NOMO-1 treated with dmso at 0.1 percent for 144 hours (cell line): ENCODE measurements around the gene CADPS.

Experiments used
- DNase-seq: peaks from one replicate; lab custom pipeline; 2025; ENCODE audit not compliant: unreplicated experiment; lab: John Stamatoyannopoulos, UW

The CADPS gene

DNA sequence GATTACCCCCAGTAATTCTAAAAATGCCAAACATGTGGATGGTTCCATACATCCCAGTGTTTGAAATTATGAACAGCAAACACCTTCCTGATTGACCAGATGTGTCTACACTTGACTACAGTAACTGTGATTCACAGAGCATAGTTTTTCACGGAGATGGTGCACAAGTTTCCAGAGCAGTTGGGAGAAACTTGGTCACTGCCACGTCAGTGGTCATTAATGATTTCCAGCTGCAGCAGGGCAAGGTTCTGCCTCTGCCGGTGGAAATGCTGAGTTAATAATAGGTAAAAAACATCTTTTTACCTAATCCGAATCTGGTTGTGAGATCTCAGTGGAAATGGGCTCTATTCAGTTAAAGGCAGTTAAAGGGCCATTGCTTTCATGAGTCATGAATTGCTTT is 347.7 kb downstream of the CADPS start:
- no peak for DNase-seq

- no peak for DNase-seq
Measured at GRCh38 chr3:62525281-62525680, 349.9 kb downstream of the CADPS start.

DNA sequence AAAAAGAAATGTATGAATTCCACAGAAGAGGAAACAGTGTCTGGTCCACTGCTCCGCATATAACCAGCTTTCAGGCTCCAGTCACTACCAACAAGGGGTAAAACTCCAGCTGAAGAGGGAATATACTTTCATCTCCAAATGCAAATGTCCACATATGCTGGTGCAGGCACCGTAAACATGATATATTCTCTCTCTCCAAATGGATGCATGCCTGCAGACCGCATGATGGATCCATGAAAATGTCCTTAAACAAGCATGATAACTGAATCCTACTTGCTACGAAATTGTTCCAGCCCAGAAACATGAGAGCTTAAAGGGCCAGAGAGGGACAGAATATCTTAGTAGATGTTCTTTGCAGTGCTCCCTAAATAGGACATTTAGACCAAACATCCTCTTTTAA is 351.5 kb downstream of the CADPS start:
- DNase-seq: no peak

DNA sequence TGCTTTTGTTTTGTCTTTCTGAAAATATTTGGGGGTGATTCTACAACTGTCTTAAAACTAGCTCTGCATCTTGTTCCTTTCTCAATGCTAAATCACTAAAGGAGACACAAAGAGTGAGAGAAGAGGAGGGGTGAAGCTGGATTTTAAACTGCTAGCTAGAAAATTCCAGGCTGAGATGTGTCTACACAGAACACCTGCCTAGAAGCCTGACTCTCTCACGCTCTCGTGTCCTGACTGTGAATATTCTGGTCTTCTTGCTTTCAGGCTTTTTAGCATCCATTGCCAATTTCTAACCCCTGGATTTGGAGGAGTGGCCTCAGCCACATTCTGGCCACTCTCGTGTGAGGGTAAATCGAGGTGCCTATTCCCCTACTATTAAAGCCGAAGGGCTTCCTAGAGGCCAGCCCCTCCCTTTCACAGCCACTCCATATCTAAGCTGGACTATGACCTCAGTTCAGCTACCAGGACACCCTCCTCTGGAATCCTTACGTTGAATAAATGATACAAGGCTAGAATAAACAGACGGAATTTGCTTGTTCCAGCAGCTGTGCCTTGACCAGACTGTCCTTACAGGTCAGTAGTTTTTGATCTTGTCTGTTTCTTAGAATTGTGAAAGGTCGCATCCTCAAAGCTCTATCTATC is 353.6 kb downstream of the CADPS start:
- DNase-seq: no peak

DNA sequence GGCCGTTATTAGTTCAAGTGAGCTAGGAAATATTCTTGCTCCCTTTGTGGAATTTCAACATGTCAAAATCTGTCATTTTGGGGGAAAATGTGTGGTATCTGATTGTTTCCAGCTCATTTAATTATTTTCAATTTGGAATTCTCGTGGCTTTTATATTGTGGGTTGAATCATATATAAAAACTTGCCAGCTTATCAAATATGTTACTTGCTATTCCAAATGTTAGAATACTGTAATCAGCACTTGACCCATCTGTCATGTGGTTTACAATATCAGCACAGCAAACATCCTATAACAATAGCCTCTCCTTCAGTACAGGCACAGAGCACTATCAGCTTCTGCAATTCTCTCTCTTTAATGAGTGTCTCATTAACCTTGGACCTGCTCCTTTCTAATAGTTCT is 371.7 kb downstream of the CADPS start:
- no peak for DNase-seq

DNA sequence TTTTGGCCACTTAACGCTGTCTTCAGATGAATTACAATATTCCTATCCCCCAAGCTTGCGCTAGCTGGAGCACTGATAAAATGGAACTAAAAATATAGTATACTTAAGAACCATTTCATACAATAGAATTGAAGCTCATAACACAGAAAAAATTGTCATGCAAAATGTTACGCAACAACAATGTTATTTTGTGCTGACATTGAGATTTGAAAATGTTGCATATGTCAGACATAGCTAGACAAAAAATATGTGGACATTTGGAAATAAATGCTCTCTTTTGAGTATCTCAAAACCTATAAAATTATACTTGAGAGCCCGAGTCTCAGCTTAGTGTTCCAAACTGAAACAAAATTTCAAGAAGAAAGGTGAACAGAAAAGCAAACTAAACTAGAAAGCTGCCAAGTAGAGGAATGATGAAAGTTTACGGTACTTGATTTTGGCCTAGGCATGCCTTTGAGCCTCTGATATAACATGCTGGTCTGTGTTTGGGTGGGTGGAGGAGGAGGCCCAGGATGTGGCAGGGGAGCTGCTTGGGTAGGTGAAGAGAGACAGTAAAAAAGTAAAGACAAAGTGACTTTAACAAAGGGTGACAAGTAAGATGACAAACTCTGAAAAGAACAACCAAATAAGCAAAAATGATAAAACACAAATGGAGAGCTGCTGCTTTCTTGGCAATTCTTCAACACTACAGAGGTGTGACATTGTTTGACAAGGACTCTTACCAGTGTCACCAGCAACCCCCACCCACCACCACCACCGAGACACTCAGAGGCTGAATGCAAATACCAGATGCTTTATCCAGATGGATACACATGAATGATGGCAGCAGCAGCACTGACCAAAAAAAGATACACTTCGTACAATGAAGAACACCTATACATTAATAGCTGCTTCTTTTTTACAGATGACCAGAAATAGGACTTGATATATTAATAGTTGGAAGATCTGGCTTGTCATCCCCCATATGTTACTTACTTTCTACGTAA is 372.6 kb downstream of the CADPS start:
- DNase-seq: no peak

DNA sequence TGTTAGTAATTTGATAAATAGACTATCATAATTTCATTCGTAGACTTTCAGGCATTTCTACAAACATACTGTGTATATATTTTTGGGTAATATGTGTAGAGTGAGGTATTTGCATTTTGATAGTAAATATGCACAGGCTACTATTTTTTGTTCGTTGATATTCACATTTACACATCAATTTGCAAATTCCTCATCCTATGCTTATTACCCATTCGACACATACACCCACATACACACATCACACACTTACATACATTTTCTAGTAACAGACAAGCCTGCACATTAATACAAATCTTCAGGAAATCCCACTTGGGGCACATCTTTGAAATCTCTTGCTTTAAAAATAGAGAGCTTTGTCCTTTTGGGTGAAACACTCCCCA is 373.9 kb downstream of the CADPS start:
- DNase-seq: no peak

DNA sequence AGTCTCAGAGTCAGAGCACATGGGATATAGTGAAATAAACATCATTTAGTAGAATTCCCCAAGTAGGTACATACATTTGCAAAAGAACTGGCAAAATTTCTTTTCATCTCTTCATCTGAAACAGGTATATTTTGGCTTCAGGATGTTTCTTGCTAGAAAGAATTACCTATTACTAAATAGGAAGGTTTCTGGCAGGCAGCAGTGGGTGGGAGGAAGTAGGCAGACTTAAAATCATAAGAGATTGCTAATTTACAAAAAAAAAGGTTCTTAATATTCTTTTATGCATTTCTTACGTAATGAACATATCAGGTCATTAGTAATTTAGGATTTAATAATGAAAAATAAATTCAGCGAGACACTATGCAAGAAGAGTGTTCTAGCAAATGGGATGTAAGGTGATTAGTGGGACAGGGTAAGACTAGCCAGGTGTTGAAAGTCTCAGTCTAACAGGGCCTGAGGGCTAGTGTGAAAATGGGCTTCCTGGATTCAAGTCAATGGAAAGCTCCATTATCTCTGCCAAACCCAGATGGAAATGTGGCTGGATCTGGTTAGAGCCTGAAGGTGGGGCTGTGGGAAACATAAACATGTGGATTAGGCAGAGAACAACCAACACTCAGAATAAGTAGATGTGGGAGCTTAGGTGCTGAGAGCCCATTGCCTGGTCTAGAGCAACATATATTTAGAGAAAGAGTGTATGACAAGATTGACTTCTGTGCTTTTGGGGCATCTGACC is 374.5 kb downstream of the CADPS start:
- DNase-seq: no peak

GRCh38 chr3:62497156-62497555 is 378.1 kb downstream of the CADPS start:
- no peak for DNase-seq

DNA sequence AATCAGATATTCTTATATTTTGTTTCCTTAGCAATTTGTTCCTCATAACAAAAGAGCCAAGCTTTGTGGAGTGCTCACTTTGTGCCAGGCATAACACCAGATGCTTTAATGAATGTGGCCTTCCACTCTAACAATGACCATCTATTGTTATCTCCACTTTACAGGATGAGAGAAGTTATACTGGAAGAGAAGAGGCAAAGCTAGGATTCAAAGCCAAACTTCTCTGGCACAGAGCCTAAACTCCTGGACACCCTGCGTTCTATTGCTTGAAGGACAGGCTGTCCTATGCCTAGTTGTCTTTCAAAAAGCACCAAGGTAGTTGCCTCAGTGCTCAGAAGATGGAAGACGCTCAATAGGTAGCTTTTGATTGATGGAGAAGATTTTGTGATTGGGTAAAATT is 378.7 kb downstream of the CADPS start:
- no peak for DNase-seq

- DNase-seq: no peak
Measured at GRCh38 chr3:62493109-62493801, 382.0 kb downstream of the CADPS start.

- DNase-seq: no peak
Measured at GRCh38 chr3:62482961-62483360, 392.3 kb downstream of the CADPS start.

DNA sequence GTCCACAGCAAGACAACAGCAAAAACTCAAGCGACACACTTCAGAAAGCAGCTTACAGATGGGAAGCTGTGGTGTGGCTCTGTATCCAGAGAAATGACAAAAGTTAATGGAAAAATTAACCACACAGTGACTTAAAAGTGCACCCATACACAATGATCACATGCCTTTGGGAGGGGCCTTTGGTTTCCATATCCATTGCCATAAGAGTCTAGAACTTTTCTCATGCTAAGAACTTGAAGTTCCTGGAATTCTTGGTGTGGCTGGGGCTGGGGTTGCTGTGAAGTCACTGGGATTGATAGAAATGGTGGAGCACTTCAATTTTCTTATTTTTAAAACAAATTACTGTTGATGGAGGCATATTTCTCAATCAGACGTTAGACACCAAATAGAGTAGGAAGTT is 393.3 kb downstream of the CADPS start:
- DNase-seq: no peak

- no peak for DNase-seq
Measured at GRCh38 chr3:62480056-62480455, 395.2 kb downstream of the CADPS start.

- no peak for DNase-seq
Measured at GRCh38 chr3:62479326-62479725, 395.9 kb downstream of the CADPS start.

- no peak for DNase-seq
Measured at GRCh38 chr3:62475306-62475705, 399.9 kb downstream of the CADPS start.

GRCh38 chr3:62467966-62468722 is 407.1 kb downstream of the CADPS start:
- no peak for DNase-seq

GRCh38 chr3:62462788-62463187 is 412.4 kb downstream of the CADPS start:
- no peak for DNase-seq

GRCh38 chr3:62462104-62462762 is 413.0 kb downstream of the CADPS start:
- no peak for DNase-seq

- no peak for DNase-seq
Measured at GRCh38 chr3:62454916-62455315, 420.3 kb downstream of the CADPS start.
